GM06990 (cell line): ENCODE results near the gene SNRPA1.

Source experiments
- DNase-seq: peaks from one replicate; pipeline ENCODE4 v3.0.0-alpha.2; 2011; ENCODE audit not compliant: insufficient read length; ENCODE audit errors: extremely low read depth
- H3K27me3 ChIP-seq: replicated peaks from 2 replicates; pipeline ENCODE4 v1.6.0; 2011; ENCODE audit warnings: low read length; ENCODE audit not compliant: control insufficient read depth, insufficient read depth
- H3K36me3 ChIP-seq: 2 replicates; pipeline ENCODE4 v1.5.1; 2011; ENCODE audit warnings: low read length; ENCODE audit not compliant: control insufficient read depth, insufficient read depth
- H3K4me3 ChIP-seq: replicated peaks from 2 replicates; pipeline ENCODE4 v1.5.1; 2011; ENCODE audit warnings: low read depth, mild to moderate bottlenecking, control low read depth, low read length
- CTCF ChIP-seq: IDR thresholded peaks from 2 replicates; pipeline ENCODE4 v1.5.1; 2011; ENCODE audit warnings: low read length, control low read depth, mild to moderate bottlenecking, inconsistent platforms; ENCODE audit not compliant: insufficient read depth, poor library complexity, severe bottlenecking

The SNRPA1 gene

GRCh38 chr15:101272584-101272983 is 22.5 kb downstream of the SNRPA1 start:
- H3K4me3 ChIP-seq, result no peak overlapping the region
- DNase-seq, result no peak
- peaks cover 34% of the 10 kb centered on the region for H3K36me3 ChIP-seq
- no peaks in the 10 kb centered on the region for H3K27me3 ChIP-seq
- TF ChIP-seq CTCF, result no peak

DNA sequence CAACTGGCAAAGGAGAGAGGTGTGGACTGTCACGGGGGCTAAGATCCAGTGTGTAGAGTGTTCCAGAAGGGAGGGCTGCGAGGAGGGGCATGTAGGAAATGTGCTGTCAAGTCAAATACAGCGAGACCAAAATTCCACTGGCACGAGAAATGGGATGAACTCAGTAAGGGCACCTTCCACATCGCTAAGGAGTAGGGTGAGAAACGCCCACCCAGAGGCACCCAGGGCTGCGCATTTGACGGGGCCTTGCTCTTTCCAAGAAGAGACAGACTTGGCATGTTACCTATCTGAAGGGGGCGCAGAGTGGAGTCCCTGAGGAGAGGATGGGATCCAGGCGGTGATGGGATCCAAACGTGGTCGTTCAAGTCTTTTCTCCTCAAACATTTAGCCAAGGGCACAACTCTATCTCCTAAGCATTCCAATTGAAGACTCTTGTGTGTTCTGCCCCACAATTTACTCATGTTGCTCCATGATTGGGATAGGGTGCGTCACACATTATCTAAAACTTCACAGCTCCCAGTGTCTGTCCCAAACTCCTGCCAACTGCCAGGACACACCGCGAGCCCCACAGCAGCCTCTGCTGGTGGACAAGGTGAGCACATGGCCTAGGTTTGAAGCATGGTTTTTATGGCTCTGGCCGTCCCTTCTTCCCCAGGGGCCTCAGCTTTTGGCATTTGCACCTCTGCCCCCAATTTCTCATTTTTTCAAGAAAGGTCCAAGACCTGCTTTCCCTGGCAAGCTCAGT is 25.4 kb downstream of the SNRPA1 start:
- H3K4me3 ChIP-seq, result no peak overlapping the region
- no peaks in the 10 kb centered on the region for H3K27me3 ChIP-seq
- DNase-seq, result no peak
- peak; percentile 34 for TF ChIP-seq CTCF
- peaks cover 32% of the 10 kb centered on the region for H3K36me3 ChIP-seq

DNA sequence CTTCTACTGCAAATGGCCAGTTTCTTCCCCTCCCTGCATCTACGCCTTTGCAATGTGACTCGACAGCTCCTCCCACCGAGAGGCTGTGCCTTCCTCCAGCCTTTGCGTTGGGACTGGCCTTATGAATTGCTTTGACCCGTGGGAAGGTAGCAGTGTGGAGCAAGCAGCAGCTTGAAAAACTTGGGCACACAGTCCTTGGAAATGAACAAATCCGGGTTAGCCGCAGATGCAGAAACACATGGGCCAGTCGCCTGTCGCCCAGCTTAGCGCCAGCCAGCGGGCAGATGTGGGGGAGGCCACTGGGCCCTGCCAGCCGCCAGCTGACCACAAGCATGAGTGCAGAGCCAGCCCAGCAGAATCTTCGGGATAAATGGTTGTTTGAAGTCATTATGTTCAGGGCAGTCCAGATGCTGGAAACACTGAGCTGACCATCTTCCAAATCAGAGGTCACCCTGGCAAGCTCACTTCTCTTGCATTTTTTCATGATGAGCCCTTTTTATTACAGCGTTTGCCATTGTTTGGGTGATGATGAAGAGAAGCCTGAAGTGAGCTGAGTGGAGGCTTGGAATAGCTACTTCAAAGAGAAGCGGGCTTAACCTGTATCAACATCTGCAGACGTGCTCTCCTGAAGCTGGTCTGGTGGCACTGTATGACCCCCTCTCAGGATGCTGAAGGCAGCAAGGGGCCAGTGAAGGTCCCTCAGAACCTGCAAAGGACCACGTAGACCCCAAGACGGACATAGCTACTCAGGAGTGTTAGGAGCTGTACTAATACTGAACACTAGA is 27.5 kb downstream of the SNRPA1 start:
- Histone ChIP-seq H3K4me3 (no peak overlapping the region), H3K27me3 (no peaks in the 10 kb centered on the region), H3K36me3 (peaks cover 20% of the 10 kb centered on the region)
- no peak for TF ChIP-seq CTCF
- no peak for DNase-seq

GRCh38 chr15:101266787-101267186 is 28.3 kb downstream of the SNRPA1 start:
- peaks cover 16% of the 10 kb centered on the region for H3K36me3 ChIP-seq
- no peak for TF ChIP-seq CTCF
- DNase-seq, result no peak
- no peaks in the 10 kb centered on the region for H3K27me3 ChIP-seq
- no peak overlapping the region for H3K4me3 ChIP-seq

- DNase-seq, result no peak
- H3K36me3 ChIP-seq, result peaks cover 11% of the 10 kb centered on the region
- TF ChIP-seq CTCF, result no peak
Observed at GRCh38 chr15:101266034-101266433, 29.0 kb downstream of the SNRPA1 start.

More at GRCh38 chr15:101266034-101266433, 29.0 kb downstream of the SNRPA1 start:
- Histone ChIP-seq H3K4me3 (no peak overlapping the region), H3K27me3 (no peaks in the 10 kb centered on the region)
